C4-2B (cell line): ENCODE data around the gene E4F1.

Source experiments
- H3K27ac ChIP-seq: fragments of 450-650 bp; 2 replicates; pipeline ENCODE4 v1.5.1; 2017
- ZFX ChIP-seq: fragments of 450-650 bp; IDR thresholded peaks from 2 replicates; pipeline ENCODE4 v1.6.1; 2017
- TF ChIP-seq, protein P1 (sequence below): fragments of 450-650 bp; conservative IDR thresholded peaks from 2 replicates; pipeline ENCODE4 v1.5.1; 2017; ENCODE audit warnings: mild to moderate bottlenecking

Gene E4F1

DNA sequence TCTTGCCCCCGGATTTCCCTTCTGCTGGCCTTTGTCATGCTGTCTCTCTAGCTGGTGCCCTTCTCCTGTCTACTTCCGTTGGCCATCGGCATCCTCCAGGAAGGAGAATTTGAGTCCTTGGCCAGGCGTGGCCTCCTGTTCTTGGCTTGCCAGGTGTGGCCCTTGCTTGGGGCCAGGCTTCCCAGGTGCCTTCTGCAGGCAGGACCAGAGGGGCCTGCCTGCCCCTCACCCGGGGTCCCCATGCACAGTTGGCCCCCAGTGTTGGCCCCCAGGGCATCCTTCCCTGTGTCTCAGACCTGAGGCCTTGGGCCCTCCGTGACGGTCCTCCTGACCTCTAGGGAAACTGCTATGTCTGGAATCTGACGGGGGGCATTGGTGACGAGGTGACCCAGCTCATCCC is 15.5 kb upstream of the E4F1 start:
- TF ChIP-seq, protein P1, sequence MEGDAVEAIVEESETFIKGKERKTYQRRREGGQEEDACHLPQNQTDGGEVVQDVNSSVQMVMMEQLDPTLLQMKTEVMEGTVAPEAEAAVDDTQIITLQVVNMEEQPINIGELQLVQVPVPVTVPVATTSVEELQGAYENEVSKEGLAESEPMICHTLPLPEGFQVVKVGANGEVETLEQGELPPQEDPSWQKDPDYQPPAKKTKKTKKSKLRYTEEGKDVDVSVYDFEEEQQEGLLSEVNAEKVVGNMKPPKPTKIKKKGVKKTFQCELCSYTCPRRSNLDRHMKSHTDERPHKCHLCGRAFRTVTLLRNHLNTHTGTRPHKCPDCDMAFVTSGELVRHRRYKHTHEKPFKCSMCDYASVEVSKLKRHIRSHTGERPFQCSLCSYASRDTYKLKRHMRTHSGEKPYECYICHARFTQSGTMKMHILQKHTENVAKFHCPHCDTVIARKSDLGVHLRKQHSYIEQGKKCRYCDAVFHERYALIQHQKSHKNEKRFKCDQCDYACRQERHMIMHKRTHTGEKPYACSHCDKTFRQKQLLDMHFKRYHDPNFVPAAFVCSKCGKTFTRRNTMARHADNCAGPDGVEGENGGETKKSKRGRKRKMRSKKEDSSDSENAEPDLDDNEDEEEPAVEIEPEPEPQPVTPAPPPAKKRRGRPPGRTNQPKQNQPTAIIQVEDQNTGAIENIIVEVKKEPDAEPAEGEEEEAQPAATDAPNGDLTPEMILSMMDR = no peak
- no peak for TF ChIP-seq ZFX
- no peak overlapping the region; the same call in 1 of the 2 replicates for H3K27ac ChIP-seq

GRCh38 chr16:2208308-2208707 is 15.1 kb upstream of the E4F1 start:
- H3K27ac ChIP-seq = no peak overlapping the region
- TF ChIP-seq, protein P1 = no peak
- TF ChIP-seq ZFX = no peak

GRCh38 chr16:2208772-2209171 is 14.6 kb upstream of the E4F1 start:
- H3K27ac ChIP-seq = no peak overlapping the region

DNA sequence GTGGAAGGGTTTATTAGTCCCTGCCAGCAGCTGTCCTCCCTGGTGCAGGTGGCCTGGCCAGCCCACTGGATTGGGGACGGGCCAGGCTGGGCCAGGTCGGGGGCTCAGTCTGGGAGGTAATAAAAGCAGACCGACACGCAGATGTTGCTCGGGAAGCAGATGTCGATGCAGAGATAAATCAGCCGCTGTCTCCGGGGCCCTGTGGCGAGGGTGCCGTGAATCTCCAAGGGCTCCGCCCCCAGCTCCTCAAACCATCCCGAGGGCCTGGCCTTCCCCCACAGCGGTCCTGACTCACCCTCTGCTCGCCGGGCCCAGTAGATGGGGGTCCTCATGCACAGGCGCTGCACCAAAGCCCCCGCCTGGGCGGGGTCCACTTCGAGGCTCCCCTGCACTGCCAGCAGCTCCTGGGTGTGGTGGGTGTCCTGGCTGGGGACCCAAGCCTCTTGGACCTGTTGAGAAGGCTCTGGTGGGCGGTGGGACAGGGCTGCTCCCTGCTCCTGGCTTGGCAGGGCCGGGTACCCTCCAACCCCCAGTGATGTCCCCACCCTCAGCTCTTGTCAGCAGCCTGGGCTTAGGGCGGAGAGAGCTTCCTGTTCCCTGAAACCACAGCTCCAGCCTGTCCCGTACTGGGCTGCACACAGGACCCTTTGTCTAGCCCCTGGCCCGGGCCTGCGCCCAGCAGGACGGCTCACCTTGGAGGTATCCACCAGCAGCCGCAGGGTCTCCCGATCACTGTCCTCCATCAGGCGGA is 14.0 kb upstream of the E4F1 start:
- no peak for TF ChIP-seq ZFX
- TF ChIP-seq, protein P1 = no peak
- H3K27ac ChIP-seq = no peak overlapping the region; the same call in 1 of the 2 replicates

More at GRCh38 chr16:2208772-2209171, 14.6 kb upstream of the E4F1 start:
- no peak for TF ChIP-seq ZFX
- TF ChIP-seq, protein P1 = no peak

- H3K27ac ChIP-seq = peak overlapping the region; percentile 94; the same call in 1 of the 2 replicates
- no peak for TF ChIP-seq ZFX
- TF ChIP-seq, protein P1 = no peak
These were observed 13.4 kb upstream of the E4F1 start for GRCh38 chr16:2210009-2210332.

- TF ChIP-seq, protein P1 = no peak
- TF ChIP-seq ZFX = no peak
- H3K27ac ChIP-seq = peak within 1 kb of the TSS; percentile 94
These were observed 12.7 kb upstream of the E4F1 start, which contains the start of gene BRICD5 for GRCh38 chr16:2210386-2211365. BRICD5 (minus strand) TSS chr16:2210863; CDS start chr16:2210833, 30 bp downstream.
